Activated CD8-positive, alpha-beta memory T cell treated with anti-CD3 and anti-CD28 coated beads, Interleukin-2, amount 50 U/mL, for 1 hour (primary cell): Measurements from ENCODE around the gene GPBP1L1.

ENCODE experiments used
- DNase-seq: peaks from one replicate; pipeline ENCODE4 v3.0.0-alpha.2; 2020; ENCODE audit errors: extremely low read depth

GPBP1L1 gene

GRCh38 chr1:45586769-45587168 is 99.6 kb downstream of the GPBP1L1 start:
- no peak for DNase-seq

- no peak for DNase-seq
These were observed 100.7 kb downstream of the GPBP1L1 start for GRCh38 chr1:45585496-45586075.

GRCh38 chr1:45585110-45585426 is 101.3 kb downstream of the GPBP1L1 start:
- no peak for DNase-seq

- DNase-seq = peak; percentile 58
These were observed 101.8 kb downstream of the GPBP1L1 start for GRCh38 chr1:45584351-45585109.

- peak; percentile 74 for DNase-seq
These were observed 102.5 kb downstream of the GPBP1L1 start, which contains the start of gene NASP for GRCh38 chr1:45583666-45584350. Gene NASP, plus strand, starts transcription at chr1:45584041. Its CDS starts 106 bp downstream, at chr1:45584147.

- peak; percentile 86 for DNase-seq
These were observed 103.1 kb downstream of the GPBP1L1 start for GRCh38 chr1:45583264-45583665.
